GM18907 (cell line): ENCODE results near the gene PDE4B.

Experiments
- ATAC-seq: cut with Tn5 transposase; IDR thresholded peaks from one replicate; pipeline ENCODE4 v1.9.1; 2021; ENCODE audit warnings: mild to moderate bottlenecking, moderate library complexity; ENCODE audit not compliant: unreplicated experiment

PDE4B gene

GRCh38 chr1:66372522-66373101 lies 579.9 kb downstream of the PDE4B start:
- no peak for ATAC-seq

GRCh38 chr1:66373157-66373591 lies 580.5 kb downstream of the PDE4B start:
- no peak for ATAC-seq

GRCh38 chr1:66374148-66374547 lies 581.5 kb downstream of the PDE4B start:
- peak; percentile 44 for ATAC-seq

GRCh38 chr1:66374561-66375111 lies 581.9 kb downstream of the PDE4B start:
- peak; percentile 69 for ATAC-seq

- no peak for ATAC-seq
Observed at GRCh38 chr1:66375125-66375524, 582.4 kb downstream of the PDE4B start.

- ATAC-seq, result peak; percentile 95
Observed at GRCh38 chr1:66380452-66381212, 587.9 kb downstream of the PDE4B start.

GRCh38 chr1:66381621-66382275 lies 589.1 kb downstream of the PDE4B start:
- no peak for ATAC-seq

- ATAC-seq, result no peak
Observed at GRCh38 chr1:66383168-66383567, 590.5 kb downstream of the PDE4B start.

- ATAC-seq, result no peak
Observed at GRCh38 chr1:66383611-66384010, 590.9 kb downstream of the PDE4B start.

- ATAC-seq, result no peak
Observed at GRCh38 chr1:66384258-66384921, 591.7 kb downstream of the PDE4B start.

- no peak for ATAC-seq
Observed at GRCh38 chr1:66386712-66387111, 594.0 kb downstream of the PDE4B start.

GRCh38 chr1:66388913-66389312 lies 596.2 kb downstream of the PDE4B start:
- ATAC-seq, result no peak

GRCh38 chr1:66393586-66394287 lies 601.0 kb downstream of the PDE4B start:
- no peak for ATAC-seq

GRCh38 chr1:66394603-66395002 lies 601.9 kb downstream of the PDE4B start:
- ATAC-seq, result no peak

GRCh38 chr1:66395202-66396061 lies 602.7 kb downstream of the PDE4B start:
- peak; percentile 27 for ATAC-seq

- peak; percentile 53 for ATAC-seq
Observed at GRCh38 chr1:66396212-66396890, 603.7 kb downstream of the PDE4B start.

- ATAC-seq, result peak; percentile 39
Observed at GRCh38 chr1:66397192-66397591, 604.5 kb downstream of the PDE4B start.

- ATAC-seq, result no peak
Observed at GRCh38 chr1:66399888-66400529, 607.3 kb downstream of the PDE4B start.

GRCh38 chr1:66400660-66401059 lies 608.0 kb downstream of the PDE4B start:
- ATAC-seq, result no peak
